HepG2 (cell line): Measurements from ENCODE around the gene MIF. TPM values are rescaled to one million over a fixed set of nuclear protein-coding genes. Genes with fewer than 3 reads are reported as not detected.

ENCODE experiments used
- ASH2L ChIP-seq: fragments of 300-600, 200-600 bp; sonication (generic); IDR thresholded peaks from 2 replicates; pipeline ENCODE4 v1.7.0; 2017; ENCODE audit warnings: low read depth, mild to moderate bottlenecking, moderate library complexity, mixed read lengths, low read length; ENCODE audit not compliant: insufficient read length
- BCL3 ChIP-seq: sonication (generic); formaldehyde crosslinking; IDR thresholded peaks from 2 replicates; pipeline ENCODE4 v1.5.1; 2020; ENCODE audit warnings: mild to moderate bottlenecking, missing genetic modification reagents, moderate library complexity
- GABPB1 ChIP-seq: IDR thresholded peaks from 2 replicates; pipeline ENCODE4 v1.6.1; 2016; ENCODE audit warnings: mild to moderate bottlenecking, missing genetic modification reagents, moderate library complexity, missing compliant biosample characterization
- HNRNPH1 ChIP-seq: fragments of 200-400 bp; formaldehyde crosslinking; optimal IDR thresholded peaks from 2 replicates; pipeline ENCODE3; 2017; ENCODE audit warnings: mild to moderate bottlenecking, low read depth, low read length
- LBX2 ChIP-seq: sonication (generic); formaldehyde crosslinking; IDR thresholded peaks from 2 replicates; pipeline ENCODE4 v1.5.0; 2020; ENCODE audit warnings: missing genetic modification reagents, mild to moderate bottlenecking, borderline replicate concordance
- NFAT5 ChIP-seq: sonication (generic); formaldehyde crosslinking; IDR thresholded peaks from 2 replicates; pipeline ENCODE4 v1.4.0; 2020; ENCODE audit warnings: missing genetic modification reagents
- PAXIP1 ChIP-seq: sonication (generic); formaldehyde crosslinking; conservative IDR thresholded peaks from 2 replicates; pipeline ENCODE4 v1.4.0; 2020; ENCODE audit warnings: mild to moderate bottlenecking, missing genetic modification reagents, moderate library complexity
- POLR2AphosphoS5 ChIP-seq: IDR thresholded peaks from 2 replicates; pipeline ENCODE4 v1.6.1; 2012; ENCODE audit warnings: low read depth, low read length
- STAG1 ChIP-seq: sonication (generic); formaldehyde crosslinking; IDR thresholded peaks from 2 replicates; pipeline ENCODE4 v1.4.0; 2020; ENCODE audit warnings: missing genetic modification reagents
- TFDP1 ChIP-seq: IDR thresholded peaks from 2 replicates; pipeline ENCODE4 v1.6.1; 2016; ENCODE audit warnings: missing compliant biosample characterization, missing genetic modification reagents, borderline replicate concordance
- ZNF460 ChIP-seq: sonication (generic); formaldehyde crosslinking; IDR thresholded peaks from 2 replicates; pipeline ENCODE4 v1.5.1; 2020; ENCODE audit warnings: missing genetic modification reagents, mild to moderate bottlenecking, borderline replicate concordance
- ZNF512 ChIP-seq: sonication (generic); formaldehyde crosslinking; IDR thresholded peaks from 2 replicates; pipeline ENCODE4 v1.4.0; 2020; ENCODE audit warnings: mild to moderate bottlenecking, missing genetic modification reagents
- ZNF740 ChIP-seq: sonication (generic); formaldehyde crosslinking; IDR thresholded peaks from 2 replicates; pipeline ENCODE4 v1.4.0; 2020; ENCODE audit warnings: missing genetic modification reagents
- polyA plus RNA-seq, 8 experiments: library from polyadenylated mRNA; depleted of rRNA in 3 of 8; stranded (reverse) in 7 of 8; unstranded in 1 of 8; fragments of >200 nt; fragmentation: Illumina TruSeq in 4 of 8; extraction: Trizol in 4 of 8; gene quantifications; 2 replicates each; pipeline versions ENCODE4 v1.2.1 to v1.2.3, GENCODE V29; 2011 to 2016; ENCODE audit warnings: low read depth in 4 of 8, missing spikeins in 1 of 8, mixed read lengths in 1 of 8; ENCODE audit not compliant: insufficient read depth in 1 of 8
- total RNA-seq, 5 experiments: library from RNA; depleted of rRNA; stranded (reverse); fragments of >200 nt; fragmentation: Illumina TruSeq; extraction: Trizol; gene quantifications; 2 replicates each; pipeline ENCODE4 v1.2.3, GENCODE V29; 2016; ENCODE audit warnings: low read depth in 1 of 5

The MIF gene
- total and polyA plus RNA-seq, 2 of the 13 experiments (the other 11 are each of a cell fraction or from before 2014, with no cell fraction given), result 634 to 675 TPM

- TF ChIP-seq ZNF512 (no peak), PAXIP1 (CRISPR knock-in tag) (peak; percentile 59), HNRNPH1 (no peak), NFAT5 (CRISPR knock-in tag) (no peak), LBX2 (CRISPR knock-in tag) (peak; percentile 54; the same call in 1 of the 2 replicates), GABPB1 (peak; percentile 76), ZNF460 (CRISPR knock-in tag) (peak; percentile 24; the same call in 1 of the 2 replicates), ZNF740 (CRISPR knock-in tag) (0 out of 2 replicates have a peak, but pooled peaks have one; percentile 22), BCL3 (CRISPR knock-in tag) (0 out of 2 replicates have a peak, but pooled peaks have one; percentile 18), POLR2AphosphoS5 (peak; percentile 89), TFDP1 (CRISPR knock-in tag) (no peak), ASH2L (no peak), STAG1 (CRISPR knock-in tag) (peak; percentile 26; the same call in 1 of the 2 replicates)
Observed at GRCh38 chr22:23893945-23894709, at the start of gene MIF (continued).
